Mucosa of descending colon (tissue), 3 donors: ENCODE data around the gene ASAP3. TPM values are rescaled to one million over a fixed set of nuclear protein-coding genes. Genes with fewer than 3 reads are reported as not detected.
"Not testable (repeated sequence)": the region's sequence is repeated elsewhere in the genome, so short reads cannot be mapped to it uniquely, and the experiment has no call there.

Source experiments
- ATAC-seq: fragments of 200-7000 bp; cut with Tn5 transposase; one replicate; pipeline ENCODE4 v1.9.1; 2020; ENCODE audit warnings: mild to moderate bottlenecking, moderate library complexity
- DNase-seq, 3 donors: peaks; one replicate each; pipeline ENCODE4 v3.0.0-alpha.2; 2020
- H3K36me3 ChIP-seq: fragments of 200-600 bp; one replicate; pipeline ENCODE4 v1.8.0; 2021; ENCODE audit warnings: low read depth, mild to moderate bottlenecking
- H3K4me1 ChIP-seq: fragments of 200-600 bp; one replicate; pipeline ENCODE4 v1.8.0; 2021; ENCODE audit warnings: low read depth, mild to moderate bottlenecking
- H3K4me3 ChIP-seq: fragments of 200-600 bp; one replicate; pipeline ENCODE4 v1.8.0; 2021; ENCODE audit warnings: mild to moderate bottlenecking
- H3K9me3 ChIP-seq: fragments of 200-600 bp; one replicate; pipeline ENCODE4 v1.8.0; 2021; ENCODE audit warnings: mild to moderate bottlenecking
- CTCF ChIP-seq: fragments of 200-600 bp; IDR thresholded peaks from one replicate; pipeline ENCODE4 v1.8.0; 2022; ENCODE audit warnings: antibody characterized with exemption, mild to moderate bottlenecking
- intact Hi-C, 2 donors: fragments of 100-400 bp; cut with DNase I in 1 of 2; cut with micrococcal nuclease in 1 of 2; formaldehyde crosslinking; loops; one replicate each; pipeline versions ENCODE4 v1.11.0 to v1.11.1; 2022; cut with DNase I, micrococcal nuclease
- total RNA-seq, 3 donors: library from RNA; stranded (reverse); fragmentation: NEBNext Ultra II Directional in 2 of 3; extraction: Animal tissue kit (Norgen Biotek cat#: 25700) in 2 of 3; gene quantifications; one replicate each; pipeline versions ENCODE4 v1.2.1 to v1.2.4, GENCODE V29; 2021 to 2023
- donor health status: DM: no; HTN: no; CAD: no; lungs with moderate emphysema.
- donor health status: DM: no; HTN: no; CAD: no.
- donor health status: DM: no; HTN: yes; CAD: no.

ASAP3 gene
- total RNA-seq, 3 donors from 2014 or later, result 31.2 to 38.8 (median 37.8) TPM

GRCh38 chr1:23496490-23497181, 12.7 kb upstream of the ASAP3 start:
- no peak overlapping the region for H3K4me3 ChIP-seq
- ATAC-seq (peak; percentile 6), DNase-seq (no peak)
- H3K36me3 ChIP-seq, result no peaks in the 10 kb centered on the region
- no peaks in the 10 kb centered on the region for H3K9me3 ChIP-seq
- no peak for TF ChIP-seq CTCF
- intact Hi-C loops, result loop anchor here (2.0 to 5.0 kb wide), 2 partner anchors 44 to 46 kb away; no protein-coding TSS in a partner anchor
- no peaks in the 10 kb centered on the region for H3K4me1 ChIP-seq

DNA sequence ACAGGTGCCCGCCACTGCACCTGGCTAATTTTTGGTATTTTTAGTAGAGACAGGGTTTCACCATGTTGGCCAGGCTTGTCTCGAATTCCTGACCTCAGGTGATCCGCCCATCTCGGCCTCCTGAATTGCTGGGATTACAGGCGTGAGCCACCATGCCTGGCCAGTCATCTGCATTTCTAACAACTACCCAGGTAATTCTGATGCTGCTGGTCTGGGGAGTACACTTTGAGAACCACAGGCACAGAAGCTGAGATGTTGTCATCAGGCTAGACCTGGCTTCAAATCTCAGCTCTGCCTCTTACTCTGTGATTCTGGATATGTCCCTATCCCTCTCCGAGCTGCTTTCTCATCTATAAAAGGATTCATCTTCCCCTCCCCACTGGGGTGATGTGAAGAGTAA, 10.9 kb upstream of the ASAP3 start:
- not testable (repeated sequence) for H3K4me1 ChIP-seq, H3K4me3 ChIP-seq, ATAC-seq, H3K36me3 ChIP-seq, DNase-seq, H3K9me3 ChIP-seq
- intact Hi-C loops, result loop anchor here in 1 of 2 donors (5.0 kb wide), 1 partner anchor 47 kb away; no protein-coding TSS in a partner anchor

DNA sequence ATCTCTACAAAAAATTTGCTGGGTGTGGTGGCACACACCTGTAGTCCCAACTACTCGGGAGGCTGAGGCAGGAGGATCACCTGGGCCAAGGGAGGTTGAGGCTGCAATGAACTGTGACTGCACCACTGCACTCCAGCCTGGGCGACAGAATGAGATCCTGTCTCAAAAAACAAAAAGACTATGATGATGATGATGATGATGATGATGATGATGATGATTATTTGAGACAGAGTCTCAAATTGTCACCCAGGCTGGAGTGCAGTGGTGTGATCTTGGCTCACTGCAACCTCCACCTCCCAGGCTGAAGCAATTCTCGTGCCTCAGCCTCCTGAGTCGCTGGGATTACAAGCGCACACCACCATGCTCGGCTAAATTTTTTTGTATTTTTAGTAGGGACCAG, 8.8 kb upstream of the ASAP3 start:
- H3K4me1 ChIP-seq, DNase-seq, H3K9me3 ChIP-seq, H3K4me3 ChIP-seq, ATAC-seq, H3K36me3 ChIP-seq, intact Hi-C loops: not testable (repeated sequence)

GRCh38 chr1:23492132-23492720, 8.2 kb upstream of the ASAP3 start:
- intact Hi-C loops, result no loop called here
- Histone ChIP-seq H3K9me3 (no peaks in the 10 kb centered on the region), H3K4me3 (no peak overlapping the region), H3K4me1 (no peaks in the 10 kb centered on the region), H3K36me3 (no peaks in the 10 kb centered on the region)
- DNase-seq, result no peak
- ATAC-seq, result no peak
- TF ChIP-seq CTCF, result no peak

DNA sequence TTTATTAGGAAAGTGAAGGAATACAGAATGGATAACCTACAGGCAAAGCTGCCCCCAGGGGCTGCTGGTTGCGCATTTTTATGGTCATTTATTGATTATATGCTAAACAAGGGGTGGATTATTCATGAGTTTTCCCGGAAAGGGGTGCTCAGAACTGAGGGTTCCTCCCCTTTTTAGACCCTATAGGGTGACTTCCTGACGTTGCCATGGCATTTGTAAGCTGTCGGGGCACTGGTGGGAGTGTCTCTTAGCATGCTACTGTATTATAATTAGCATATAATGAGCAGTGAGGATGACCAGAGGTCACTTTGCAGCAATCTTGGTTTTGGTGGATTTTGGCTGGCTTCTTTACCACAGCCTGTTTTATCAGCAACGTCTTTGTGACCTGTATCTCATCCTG, 5.9 kb upstream of the ASAP3 start:
- DNase-seq (no peak), ATAC-seq (no peak)
- no peaks in the 10 kb centered on the region for H3K4me1 ChIP-seq
- intact Hi-C loops, result no loop called here
- no peaks in the 10 kb centered on the region for H3K36me3 ChIP-seq
- H3K9me3 ChIP-seq, result no peaks in the 10 kb centered on the region
- TF ChIP-seq CTCF, result no peak
- H3K4me3 ChIP-seq, result no peak overlapping the region

DNA sequence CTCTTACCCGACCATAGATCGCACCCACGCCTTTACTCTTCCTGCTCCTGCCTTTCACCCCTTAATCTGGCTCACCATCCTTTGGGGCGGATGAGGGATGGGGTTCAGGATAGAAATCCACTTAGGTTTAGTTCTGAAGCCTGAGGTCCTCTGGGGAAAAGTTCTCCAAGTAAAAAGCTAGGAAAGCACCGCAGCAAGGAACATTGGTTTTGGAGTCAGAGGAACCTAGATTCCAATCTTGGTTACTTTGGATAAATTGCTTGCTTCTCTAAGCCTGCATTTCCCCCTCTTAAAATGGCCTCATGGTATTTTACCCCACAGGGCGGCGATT, 988 bp upstream of the ASAP3 start:
- intact Hi-C loops, result no loop called here
- no peaks in the 10 kb centered on the region for H3K9me3 ChIP-seq
- no peak for TF ChIP-seq CTCF
- H3K4me1 ChIP-seq, result no peaks in the 10 kb centered on the region
- no peak for DNase-seq
- no peaks in the 10 kb centered on the region for H3K36me3 ChIP-seq
- ATAC-seq, result no peak
- H3K4me3 ChIP-seq, result no peak overlapping the region
